Testis (tissue), 3 donors: ENCODE results near the gene INHBA. TPM values are rescaled to one million over a fixed set of nuclear protein-coding genes. Genes with fewer than 3 reads are reported as not detected.

Experiments
- DNase-seq: peaks from one replicate; pipeline ENCODE4 v3.0.0-alpha.2; 2019
- H3K27ac ChIP-seq, 2 donors: fragments of 200-600 bp; sonication (generic); one replicate each; pipeline ENCODE4 v1.5.1; 2019
- H3K27me3 ChIP-seq: fragments of 200-600 bp; sonication (generic); one replicate; pipeline ENCODE4 v1.5.1; 2019
- H3K36me3 ChIP-seq: fragments of 200-600 bp; sonication (generic); one replicate; pipeline ENCODE4 v1.5.1; 2017; ENCODE audit warnings: low read depth; ENCODE audit errors: missing control alignments
- H3K4me1 ChIP-seq: fragments of 200-600 bp; sonication (generic); one replicate; pipeline ENCODE4 v1.5.1; 2019
- H3K4me3 ChIP-seq, 2 donors: fragments of 200-600 bp; sonication (generic); one replicate each; pipeline ENCODE4 v1.5.1; 2017 to 2019
- H3K9me3 ChIP-seq: fragments of 200-600 bp; sonication (generic); one replicate; pipeline ENCODE4 v1.5.1; 2017
- CTCF ChIP-seq, 3 experiments: fragments of 450-650 bp in 2 of 3; fragments of 200-600 bp in 1 of 3; sonication (generic) in 1 of 3; IDR thresholded peaks; one replicate each; pipeline ENCODE4 v1.5.1; 2016 to 2019; ENCODE audit warnings: antibody characterized with exemption in 3 of 3, mild to moderate bottlenecking in 2 of 3, moderate library complexity in 1 of 3
- POLR2A ChIP-seq: fragments of 450-650 bp; IDR thresholded peaks from one replicate; pipeline ENCODE4 v1.6.1; 2017; ENCODE audit warnings: antibody characterized with exemption, mild to moderate bottlenecking, moderate library complexity
- WGBS, 2 donors: methylation state at CpG; one replicate each; pipeline ENCODE4 v1.1.5; 2018; 5-methylcytosine and 5-hydroxymethylcytosine counted together
- intact Hi-C: fragments of 100-400 bp; cut with DNase I; formaldehyde crosslinking; loops from one replicate; pipeline ENCODE4 v1.15.1; 2023; ENCODE audit warnings: low total_unique reads
- polyA plus RNA-seq: library from polyadenylated mRNA; stranded (reverse); fragments of 350-450 nt; fragmentation: Illumina TruSeq; extraction: RNeasy Lipid Tissue Mini Kit (QIAGEN cat#74804); gene quantifications from one replicate; pipeline ENCODE4 v1.2.3, GENCODE V29; 2014; ENCODE audit warnings: low read depth, low replicate concordance; ENCODE audit not compliant: insufficient read depth
- total RNA-seq, 2 donors: library from RNA; depleted of rRNA; stranded (reverse); fragments of >200 nt; gene quantifications; one replicate each; pipeline ENCODE4 v1.2.3, GENCODE V29; 2016

Gene INHBA
- total and polyA plus RNA-seq, 3 donors from 2014 or later = 2.5 to 8.0 (median 5.7) TPM

DNA sequence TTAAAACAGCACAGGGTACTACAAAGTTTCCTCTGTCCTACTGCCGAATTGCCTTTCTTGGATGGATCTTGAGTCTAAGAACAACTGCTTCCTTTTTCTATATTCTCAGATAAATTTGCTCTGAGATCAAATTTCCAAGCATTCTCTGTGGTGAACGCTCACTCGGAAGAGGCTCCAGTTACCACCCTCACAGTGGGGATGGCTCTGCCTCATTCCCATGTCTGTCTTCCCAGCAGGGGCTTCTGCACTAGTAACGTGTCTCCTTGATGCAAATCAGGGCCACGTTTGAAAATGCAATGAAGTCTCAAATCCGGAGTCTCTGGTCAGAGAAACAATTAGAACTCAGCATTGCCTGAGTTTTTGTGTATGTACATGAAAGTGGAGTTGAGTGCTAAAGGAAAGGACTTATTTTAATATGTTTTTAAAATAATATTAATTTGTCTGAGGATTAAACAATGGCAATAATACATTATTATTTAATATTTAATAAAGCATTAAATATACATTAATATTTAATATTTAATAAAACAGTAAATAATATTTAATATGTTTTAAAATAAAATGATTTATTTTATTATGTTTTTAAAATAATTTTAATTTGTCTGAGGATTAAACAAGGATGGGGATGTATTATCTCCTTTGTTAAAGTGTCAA, 61.8 kb downstream of the INHBA start:
- H3K36me3 ChIP-seq = no peaks in the 10 kb centered on the region
- H3K4me3 ChIP-seq = no peak overlapping the region
- H3K4me1 ChIP-seq = no peaks in the 10 kb centered on the region
- TF ChIP-seq CTCF (IDR thresholded peaks at IDR 0.05) (no peak), POLR2A (no peak)
- DNase-seq = no peak
- H3K27ac ChIP-seq = no peak overlapping the region
- WGBS, 2 donors = 65 to 72% methylated on average over 6 of the region's 6 CpGs
- H3K27me3 ChIP-seq = no peaks in the 10 kb centered on the region
- no peaks in the 10 kb centered on the region for H3K9me3 ChIP-seq
- intact Hi-C loops = no loop called here

DNA sequence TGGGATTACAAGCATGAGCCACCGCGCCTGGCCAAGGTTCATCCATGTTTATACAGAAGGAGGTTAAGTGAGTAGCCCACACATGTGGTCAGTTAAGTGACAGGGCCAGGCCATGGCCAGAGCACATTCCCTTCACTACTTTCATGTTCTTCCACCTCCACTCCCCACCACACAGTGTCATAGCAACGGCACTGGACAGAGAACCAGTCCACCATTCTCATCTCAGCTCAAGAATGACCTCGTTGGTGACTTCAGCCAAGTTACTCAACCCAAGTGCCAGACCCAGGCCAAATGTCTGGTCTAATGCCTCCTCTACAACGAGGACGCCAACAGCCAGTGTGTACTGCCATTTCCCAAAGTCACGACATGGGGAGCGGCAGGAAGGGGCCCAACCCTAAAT, 62.4 kb downstream of the INHBA start:
- DNase-seq = no peak
- TF ChIP-seq POLR2A (no peak), CTCF (IDR thresholded peaks at IDR 0.05) (no peak)
- Histone ChIP-seq H3K9me3 (no peaks in the 10 kb centered on the region), H3K4me1 (no peaks in the 10 kb centered on the region), H3K36me3 (no peaks in the 10 kb centered on the region), H3K4me3 (no peak overlapping the region), H3K27me3 (no peaks in the 10 kb centered on the region), H3K27ac (no peak overlapping the region)
- intact Hi-C loops = no loop called here
- WGBS, 2 donors = 61 to 73% methylated on average over 8 of the region's 8 CpGs

GRCh38 chr7:41637049-41637448, 65.8 kb downstream of the INHBA start:
- no peak for DNase-seq
- intact Hi-C loops = no loop called here

More at GRCh38 chr7:41637049-41637448, 65.8 kb downstream of the INHBA start:
- no peak for TF ChIP-seq CTCF (IDR thresholded peaks at IDR 0.05)
- no peaks in the 10 kb centered on the region for H3K4me1 ChIP-seq
- no peak overlapping the region for H3K27ac ChIP-seq
- H3K36me3 ChIP-seq = no peaks in the 10 kb centered on the region
- H3K27me3 ChIP-seq = no peaks in the 10 kb centered on the region
- H3K4me3 ChIP-seq = no peak overlapping the region
- H3K9me3 ChIP-seq = no peaks in the 10 kb centered on the region
